Liver (tissue), 3 donors: ENCODE data around the gene CCDC92.

Experiments used
- CTCF ChIP-seq: fragments of 150-350 bp; IDR thresholded peaks from 2 replicates; pipeline ENCODE4 v1.5.1; 2017; ENCODE audit warnings: improper control_type of control experiment, low read depth, low read length; ENCODE audit not compliant: missing input control
- GABPA ChIP-seq, 2 donors: IDR thresholded peaks in 1 of 2; conservative IDR thresholded peaks in 1 of 2; 2 replicates each; pipeline ENCODE4 v1.6.1; 2016; ENCODE audit warnings: antibody characterized with exemption in 2 of 2, mild to moderate bottlenecking in 1 of 2, moderate library complexity in 1 of 2
- JUND ChIP-seq, 2 donors: IDR thresholded peaks; 2 replicates each; pipeline ENCODE4 v1.6.1; 2016; ENCODE audit warnings: antibody characterized with exemption in 2 of 2
- MAX ChIP-seq: IDR thresholded peaks from 2 replicates; pipeline ENCODE4 v1.6.1; 2016; ENCODE audit warnings: antibody characterized with exemption
- RAD21 ChIP-seq, 2 donors: IDR thresholded peaks; 2 replicates each; pipeline ENCODE4 v1.6.1; 2016; ENCODE audit warnings: antibody characterized with exemption in 2 of 2, mild to moderate bottlenecking in 2 of 2
- REST ChIP-seq: IDR thresholded peaks from 2 replicates; pipeline ENCODE4 v1.6.1; 2016; ENCODE audit warnings: antibody characterized with exemption, mild to moderate bottlenecking
- TAF1 ChIP-seq: conservative IDR thresholded peaks from 2 replicates; pipeline ENCODE4 v1.6.1; 2016; ENCODE audit warnings: antibody characterized with exemption, mild to moderate bottlenecking
- YY1 ChIP-seq: IDR thresholded peaks from 2 replicates; pipeline ENCODE4 v1.6.1; 2016; ENCODE audit warnings: antibody characterized with exemption, mild to moderate bottlenecking
- ZBTB33 ChIP-seq: IDR thresholded peaks from 2 replicates; pipeline ENCODE4 v1.6.1; 2016; ENCODE audit warnings: antibody characterized with exemption
- donor health status: healthy.
- donor health status: healthy.

- TF ChIP-seq CTCF: no peak
- no peak for TF ChIP-seq TAF1
- TF ChIP-seq ZBTB33: no peak
- no peak for TF ChIP-seq RAD21 (IDR thresholded peaks at IDR 0.05)
- TF ChIP-seq YY1: no peak
- TF ChIP-seq JUND (IDR thresholded peaks at IDR 0.05): no peak
- TF ChIP-seq REST: no peak
- TF ChIP-seq GABPA (IDR thresholded peaks at IDR 0.05 in 1 of 2, conservative IDR thresholded peaks at IDR 0.05 in 1 of 2): no peak
- TF ChIP-seq MAX: no peak
Measured at GRCh38 chr12:123937707-123938591, 34.7 kb downstream of the CCDC92 start.
